Left lung (tissue), 10 donors: Measurements from ENCODE around the gene PSAP. TPM values are rescaled to one million over a fixed set of nuclear protein-coding genes. Genes with fewer than 3 reads are reported as not detected.
A peak's percentile ranks its signal among the peaks of the same experiment; 100 is the strongest.

Experiments used
- ATAC-seq: fragments of 200-7000 bp; cut with Tn5 transposase; one replicate; pipeline ENCODE4 v1.9.1; 2020; ENCODE audit warnings: moderate library complexity
- DNase-seq, 4 donors: peaks; one replicate each; pipeline ENCODE4 v3.0.0-alpha.2; 2013 to 2020
- H3K27ac ChIP-seq, 2 donors: fragments of 200-600 bp; sonication (generic) in 1 of 2; one replicate each; pipeline versions ENCODE4 v1.5.0 to v1.8.0; 2020 to 2021
- H3K27me3 ChIP-seq, 2 donors: fragments of 200-600 bp; sonication (generic) in 1 of 2; one replicate each; pipeline versions ENCODE4 v1.5.0 to v1.8.0; 2020 to 2021
- H3K36me3 ChIP-seq, 2 donors: fragments of 200-600 bp; sonication (generic) in 1 of 2; one replicate each; pipeline versions ENCODE4 v1.5.0 to v1.8.0; 2020 to 2021
- H3K4me1 ChIP-seq, 2 donors: fragments of 200-600 bp; one replicate each; pipeline ENCODE4 v1.8.0; 2021
- H3K4me3 ChIP-seq, 2 donors: fragments of 200-600 bp; sonication (generic) in 1 of 2; one replicate each; pipeline versions ENCODE4 v1.5.0 to v1.8.0; 2020 to 2021; ENCODE audit warnings: mild to moderate bottlenecking in 1 of 2
- H3K9me3 ChIP-seq, 2 donors: fragments of 200-600 bp; sonication (generic) in 1 of 2; one replicate each; pipeline versions ENCODE4 v1.5.0 to v1.8.0; 2020 to 2021
- CTCF ChIP-seq, 2 donors: fragments of 200-600 bp; sonication (generic) in 1 of 2; IDR thresholded peaks; one replicate each; pipeline versions ENCODE4 v1.5.0 to v1.8.0; 2021; ENCODE audit warnings: antibody characterized with exemption in 2 of 2
- intact Hi-C, 2 donors: fragments of 100-400 bp; cut with DNase I; formaldehyde crosslinking; loops; one replicate each; pipeline versions ENCODE4 v1.11.2 to v1.14.2; 2022
- polyA plus RNA-seq, 6 donors: library from polyadenylated mRNA; unstranded; fragments of 120-200 nt; gene quantifications; one replicate each; pipeline ENCODE4 v1.2.1, GENCODE V29; 2013; ENCODE audit not compliant: insufficient read length in 6 of 6
- total RNA-seq, 2 donors: library from RNA; stranded (reverse); fragmentation: NEBNext Ultra II Directional; extraction: Animal tissue kit (Norgen Biotek cat#: 25700); gene quantifications; one replicate each; pipeline ENCODE4 v1.2.1, GENCODE V29; 2021
- donor health status: DM: no; HTN: yes; CAD: no.
- donor health status: DM: no; HTN: no; CAD: no.

The PSAP gene
- total and polyA plus RNA-seq, 8 donors: 539 to 1,668 (median 577) TPM

GRCh38 chr10:71809628-71810027, 41.4 kb downstream of the PSAP start:
- no peak for ATAC-seq
- intact Hi-C loops: loop anchor here in 1 of 2 donors (10.0 kb wide), 1 partner anchor 425 kb away; no protein-coding TSS in a partner anchor
- no peaks in the 10 kb centered on the region for H3K27me3 ChIP-seq
- peaks cover 0 to 42% of the 10 kb centered on the region in 2 donors for H3K36me3 ChIP-seq
- no peak overlapping the region for H3K27ac ChIP-seq
- H3K4me3 ChIP-seq: no peak overlapping the region
- no peak for TF ChIP-seq CTCF (IDR thresholded peaks at IDR 0.05)
- DNase-seq: peak in 2 of 4 donors; percentile 30 to 64
- H3K4me1 ChIP-seq: peaks cover 0 to 29% of the 10 kb centered on the region in 2 donors
- no peaks in the 10 kb centered on the region for H3K9me3 ChIP-seq

GRCh38 chr10:71807557-71808510, 43.2 kb downstream of the PSAP start:
- no peak for TF ChIP-seq CTCF (IDR thresholded peaks at IDR 0.05)
- H3K27ac ChIP-seq: no peak overlapping the region
- ATAC-seq (no peak), DNase-seq (peak in 1 of 4 donors; percentile 29)
- no peaks in the 10 kb centered on the region for H3K27me3 ChIP-seq
- intact Hi-C loops: no loop called here
- peaks cover 0 to 31% of the 10 kb centered on the region in 2 donors for H3K4me1 ChIP-seq
- H3K36me3 ChIP-seq: peaks cover 0 to 26% of the 10 kb centered on the region in 2 donors
- no peaks in the 10 kb centered on the region for H3K9me3 ChIP-seq
- no peak overlapping the region for H3K4me3 ChIP-seq

GRCh38 chr10:71806704-71807556, 44.1 kb downstream of the PSAP start:
- peak in 1 of 4 donors; percentile 25 for DNase-seq
- no peak for TF ChIP-seq CTCF (IDR thresholded peaks at IDR 0.05)

GRCh38 chr10:71805776-71806703, 45.0 kb downstream of the PSAP start:
- DNase-seq: peak in 3 of 4 donors; percentile 27 to 86 (median 64)
- H3K9me3 ChIP-seq: no peaks in the 10 kb centered on the region
- ATAC-seq: peak; percentile 83
- no peak overlapping the region for H3K27ac ChIP-seq
- H3K27me3 ChIP-seq: no peaks in the 10 kb centered on the region
- no peak overlapping the region for H3K4me3 ChIP-seq
- TF ChIP-seq CTCF (IDR thresholded peaks at IDR 0.05): no peak
- intact Hi-C loops: no loop called here
- H3K4me1 ChIP-seq: peaks cover 0 to 27% of the 10 kb centered on the region in 2 donors
- H3K36me3 ChIP-seq: peaks cover 0 to 14% of the 10 kb centered on the region in 2 donors

More at GRCh38 chr10:71806704-71807556, 44.1 kb downstream of the PSAP start:
- Histone ChIP-seq H3K4me3 (no peak overlapping the region), H3K27me3 (no peaks in the 10 kb centered on the region), H3K4me1 (peaks cover 0 to 23% of the 10 kb centered on the region in 2 donors), H3K9me3 (no peaks in the 10 kb centered on the region), H3K27ac (no peak overlapping the region), H3K36me3 (peaks cover 0 to 19% of the 10 kb centered on the region in 2 donors)
- ATAC-seq: no peak
- intact Hi-C loops: no loop called here
